ENCODE results near the gene PAPPA2. TPM values are rescaled to one million over a fixed set of nuclear protein-coding genes. Genes with fewer than 3 reads are reported as not detected.

Gene PAPPA2
- total RNA-seq, 1 donor from 2014 or later: 0.41 TPM

- TF ChIP-seq, protein P1, sequence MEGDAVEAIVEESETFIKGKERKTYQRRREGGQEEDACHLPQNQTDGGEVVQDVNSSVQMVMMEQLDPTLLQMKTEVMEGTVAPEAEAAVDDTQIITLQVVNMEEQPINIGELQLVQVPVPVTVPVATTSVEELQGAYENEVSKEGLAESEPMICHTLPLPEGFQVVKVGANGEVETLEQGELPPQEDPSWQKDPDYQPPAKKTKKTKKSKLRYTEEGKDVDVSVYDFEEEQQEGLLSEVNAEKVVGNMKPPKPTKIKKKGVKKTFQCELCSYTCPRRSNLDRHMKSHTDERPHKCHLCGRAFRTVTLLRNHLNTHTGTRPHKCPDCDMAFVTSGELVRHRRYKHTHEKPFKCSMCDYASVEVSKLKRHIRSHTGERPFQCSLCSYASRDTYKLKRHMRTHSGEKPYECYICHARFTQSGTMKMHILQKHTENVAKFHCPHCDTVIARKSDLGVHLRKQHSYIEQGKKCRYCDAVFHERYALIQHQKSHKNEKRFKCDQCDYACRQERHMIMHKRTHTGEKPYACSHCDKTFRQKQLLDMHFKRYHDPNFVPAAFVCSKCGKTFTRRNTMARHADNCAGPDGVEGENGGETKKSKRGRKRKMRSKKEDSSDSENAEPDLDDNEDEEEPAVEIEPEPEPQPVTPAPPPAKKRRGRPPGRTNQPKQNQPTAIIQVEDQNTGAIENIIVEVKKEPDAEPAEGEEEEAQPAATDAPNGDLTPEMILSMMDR (IDR thresholded peaks at IDR 0.05; ENCODE audit: borderline replicate concordance): no peak
- Histone ChIP-seq H3K27ac (replicated peaks) (no peak overlapping the region), H3K4me1 (peaks cover 5% of the 10 kb centered on the region), H3K9me3 (replicated peaks) (peaks cover 28% of the 10 kb centered on the region), H3K27me3 (ENCODE audit: low read depth) (no peaks in the 10 kb centered on the region), H3K4me3 (no peak overlapping the region), H3K36me3 (no peaks in the 10 kb centered on the region)
- intact Hi-C loops (cut with micrococcal nuclease): no loop called here
- no peak for DNase-seq
Measured at GRCh38 chr1:176460544-176461336, 2.2 kb upstream of the PAPPA2 start.

- no peaks in the 10 kb centered on the region for H3K27me3 ChIP-seq (ENCODE audit: low read depth)
- H3K4me1 ChIP-seq: peaks cover 5% of the 10 kb centered on the region
- DNase-seq: no peak
- TF ChIP-seq, protein P1 (IDR thresholded peaks at IDR 0.05; ENCODE audit: borderline replicate concordance): no peak
- no peak overlapping the region for H3K27ac ChIP-seq (replicated peaks)
- H3K4me3 ChIP-seq: no peak overlapping the region
- intact Hi-C loops (cut with micrococcal nuclease): no loop called here
- H3K36me3 ChIP-seq: no peaks in the 10 kb centered on the region
- H3K9me3 ChIP-seq (replicated peaks): peaks cover 28% of the 10 kb centered on the region
Measured at GRCh38 chr1:176461576-176461975, 1.4 kb upstream of the PAPPA2 start.

DNA sequence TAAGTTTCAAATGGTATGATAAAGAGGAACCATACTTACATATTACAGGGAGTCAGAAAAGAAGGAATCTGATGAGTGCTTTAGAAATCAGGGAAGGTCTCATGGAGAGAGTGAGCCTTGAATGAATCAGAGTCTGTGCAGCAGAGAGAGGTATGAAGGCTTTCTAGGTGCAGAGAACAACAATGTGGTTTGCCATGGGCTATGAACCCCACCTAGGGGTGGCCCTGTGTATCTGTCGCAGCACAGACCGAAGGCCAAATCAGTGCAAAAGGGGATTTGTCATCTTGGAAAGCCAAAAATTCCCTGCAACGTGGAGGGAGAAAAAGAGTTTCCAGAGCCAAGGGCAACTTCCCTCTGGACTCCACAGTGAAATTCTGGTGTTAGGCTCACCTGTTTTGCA, 3.5 kb downstream of the PAPPA2 start:
- H3K36me3 ChIP-seq: no peaks in the 10 kb centered on the region
- no peak overlapping the region for H3K27ac ChIP-seq (replicated peaks)
- intact Hi-C loops (cut with micrococcal nuclease): no loop called here
- TF ChIP-seq, protein P1 (IDR thresholded peaks at IDR 0.05; ENCODE audit: borderline replicate concordance): peak; percentile 48
- DNase-seq: no peak
- peaks cover 9% of the 10 kb centered on the region for H3K4me1 ChIP-seq
- H3K9me3 ChIP-seq (replicated peaks): no peaks in the 10 kb centered on the region
- no peaks in the 10 kb centered on the region for H3K27me3 ChIP-seq (ENCODE audit: low read depth)
- no peak overlapping the region for H3K4me3 ChIP-seq

GRCh38 chr1:176469450-176470010, 6.6 kb downstream of the PAPPA2 start:
- no peak for DNase-seq
- H3K36me3 ChIP-seq: no peaks in the 10 kb centered on the region
- peaks cover 4% of the 10 kb centered on the region for H3K4me1 ChIP-seq
- H3K9me3 ChIP-seq (replicated peaks): no peaks in the 10 kb centered on the region
- no peak overlapping the region for H3K4me3 ChIP-seq
- no peak overlapping the region for H3K27ac ChIP-seq (replicated peaks)
- intact Hi-C loops (cut with micrococcal nuclease): no loop called here
- TF ChIP-seq, protein P1 (IDR thresholded peaks at IDR 0.05; ENCODE audit: borderline replicate concordance): no peak
- H3K27me3 ChIP-seq (ENCODE audit: low read depth): no peaks in the 10 kb centered on the region

DNA sequence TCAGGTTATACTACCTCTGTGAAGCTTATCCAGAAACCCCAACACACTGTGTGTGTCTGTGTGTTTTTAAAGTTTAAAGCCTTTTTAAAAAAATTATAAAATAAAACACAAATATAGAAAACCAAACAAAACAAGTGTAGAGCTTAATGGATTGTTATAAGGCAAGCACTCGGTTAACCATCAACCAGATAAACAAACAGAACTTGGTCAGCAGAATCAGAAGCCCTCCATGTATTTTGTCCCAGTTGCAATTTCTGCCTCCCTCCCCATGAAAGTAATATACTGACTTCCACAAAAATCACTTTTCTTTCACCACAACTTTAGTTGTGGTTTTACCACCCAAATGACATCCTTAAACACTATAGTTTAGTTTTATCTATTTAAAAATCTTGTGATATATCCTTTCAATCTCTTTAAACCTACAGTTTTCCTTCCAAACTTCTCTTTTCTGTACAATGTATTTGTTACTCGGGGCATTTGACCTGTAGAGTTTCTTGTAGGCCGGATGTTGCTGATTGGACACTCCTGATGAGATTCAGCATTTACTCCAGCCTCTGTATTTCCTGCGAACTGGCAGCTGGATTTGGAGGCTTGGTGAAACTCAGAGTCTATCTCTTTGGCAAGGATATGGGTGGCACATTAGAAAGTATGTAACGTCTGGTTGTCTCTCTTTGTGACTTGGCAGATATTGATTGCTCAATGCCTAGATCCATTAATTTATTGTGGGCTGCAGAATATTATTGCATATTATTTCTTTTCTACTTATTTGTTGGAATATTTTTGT, 8.6 kb downstream of the PAPPA2 start:
- intact Hi-C loops (cut with micrococcal nuclease): no loop called here
- Histone ChIP-seq H3K9me3 (replicated peaks) (no peaks in the 10 kb centered on the region), H3K4me1 (peaks cover 4% of the 10 kb centered on the region), H3K27me3 (ENCODE audit: low read depth) (no peaks in the 10 kb centered on the region), H3K36me3 (no peaks in the 10 kb centered on the region), H3K4me3 (no peak overlapping the region), H3K27ac (replicated peaks) (no peak overlapping the region)
- no peak for DNase-seq
- TF ChIP-seq, protein P1 (IDR thresholded peaks at IDR 0.05; ENCODE audit: borderline replicate concordance): no peak

All from left ventricle myocardium inferior (tissue), 1 donor.